ENCODE data around the gene PKHD1.

Gene PKHD1

DNA sequence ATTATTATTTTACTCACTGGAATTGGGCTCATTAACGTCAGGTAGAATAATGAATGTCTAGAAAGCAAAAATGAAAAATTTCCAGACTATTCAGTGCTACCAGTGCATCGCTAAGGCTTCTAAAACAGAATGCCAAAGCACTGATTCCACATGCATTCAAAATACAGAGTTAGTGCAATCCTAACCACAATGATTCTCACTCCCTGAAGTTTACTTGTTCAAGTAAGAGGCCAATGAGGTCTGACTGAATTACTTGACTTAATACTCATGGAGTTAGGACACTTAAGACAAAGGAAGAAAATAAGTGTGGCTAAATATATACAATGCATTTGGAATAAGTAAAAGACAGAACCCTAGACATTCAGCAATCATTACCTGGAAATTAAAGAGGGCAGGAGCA is 220.5 kb downstream of the PKHD1 start:
- ChIA-PET POLR2A (no interaction called here), CTCF (no interaction called here)
- TF ChIP-seq SP1 (IDR thresholded peaks at IDR 0.05) (no peak), L3MBTL2 (conservative IDR thresholded peaks at IDR 0.05) (no peak), FOXM1 (IDR thresholded peaks at IDR 0.05; ENCODE audit: borderline replicate concordance) (no peak), BHLHE40 (IDR thresholded peaks at IDR 0.05; ENCODE audit: borderline replicate concordance) (no peak), LEF1 (IDR thresholded peaks at IDR 0.05; ENCODE audit: borderline replicate concordance) (no peak), CTBP1 (IDR thresholded peaks at IDR 0.05; ENCODE audit: borderline replicate concordance) (no peak), FOXA1 (IDR thresholded peaks at IDR 0.05) (no peak), SUZ12 (IDR thresholded peaks at IDR 0.05) (no peak), TARDBP (IDR thresholded peaks at IDR 0.05) (no peak), ZNF384 (IDR thresholded peaks at IDR 0.05) (no peak), NFRKB (IDR thresholded peaks at IDR 0.05) (no peak)
- TF ChIP-seq, protein P1, sequence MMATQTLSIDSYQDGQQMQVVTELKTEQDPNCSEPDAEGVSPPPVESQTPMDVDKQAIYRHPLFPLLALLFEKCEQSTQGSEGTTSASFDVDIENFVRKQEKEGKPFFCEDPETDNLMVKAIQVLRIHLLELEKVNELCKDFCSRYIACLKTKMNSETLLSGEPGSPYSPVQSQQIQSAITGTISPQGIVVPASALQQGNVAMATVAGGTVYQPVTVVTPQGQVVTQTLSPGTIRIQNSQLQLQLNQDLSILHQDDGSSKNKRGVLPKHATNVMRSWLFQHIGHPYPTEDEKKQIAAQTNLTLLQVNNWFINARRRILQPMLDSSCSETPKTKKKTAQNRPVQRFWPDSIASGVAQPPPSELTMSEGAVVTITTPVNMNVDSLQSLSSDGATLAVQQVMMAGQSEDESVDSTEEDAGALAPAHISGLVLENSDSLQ (IDR thresholded peaks at IDR 0.05): no peak
- DNase-seq (ENCODE audit: extremely low spot score): no peak

- ChIA-PET CTCF (no interaction called here), POLR2A (no interaction called here)
- no peak for TF ChIP-seq SUZ12 (IDR thresholded peaks at IDR 0.05)
- DNase-seq (ENCODE audit: extremely low spot score): no peak
Measured at GRCh38 chr6:51865996-51866395, 221.4 kb downstream of the PKHD1 start.

DNA sequence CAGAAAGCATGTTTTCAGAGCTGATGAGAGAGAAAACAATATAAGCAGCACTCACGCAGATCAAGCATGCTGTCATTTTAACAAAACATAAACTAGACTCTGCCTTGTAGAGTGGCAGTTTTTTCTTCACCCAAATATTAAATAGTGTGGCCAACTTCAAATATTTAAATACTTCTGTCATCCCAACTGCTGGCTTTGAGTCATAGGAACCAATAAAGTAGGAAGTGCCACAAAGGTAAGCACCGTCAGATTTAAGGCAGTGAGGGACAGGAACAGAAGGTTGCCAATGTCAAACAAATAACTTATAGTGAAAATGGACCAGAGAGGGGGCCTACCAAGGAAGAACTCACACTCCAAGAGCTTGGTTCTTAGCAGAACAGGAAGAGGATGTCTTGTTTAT is 222.2 kb downstream of the PKHD1 start:
- ChIA-PET CTCF (interaction anchor here (0.6 kb wide), 1 partner anchor 98 kb away, joined by 3 read pairs; no protein-coding TSS in a partner anchor), POLR2A (no interaction called here)
- TF ChIP-seq SUZ12 (IDR thresholded peaks at IDR 0.05) (no peak), FOXA1 (IDR thresholded peaks at IDR 0.05) (no peak), L3MBTL2 (conservative IDR thresholded peaks at IDR 0.05) (no peak), SP1 (IDR thresholded peaks at IDR 0.05) (no peak), LEF1 (IDR thresholded peaks at IDR 0.05; ENCODE audit: borderline replicate concordance) (no peak), TARDBP (IDR thresholded peaks at IDR 0.05) (no peak), BHLHE40 (IDR thresholded peaks at IDR 0.05; ENCODE audit: borderline replicate concordance) (no peak), NFRKB (IDR thresholded peaks at IDR 0.05) (no peak), ARNT (IDR thresholded peaks at IDR 0.05) (no peak), FOXK2 (IDR thresholded peaks at IDR 0.05) (no peak), FOXM1 (IDR thresholded peaks at IDR 0.05; ENCODE audit: borderline replicate concordance) (no peak)
- no peak for DNase-seq (ENCODE audit: extremely low spot score)

- ChIA-PET POLR2A (no interaction called here), CTCF (no interaction called here)
- TF ChIP-seq L3MBTL2 (conservative IDR thresholded peaks at IDR 0.05) (no peak), NFRKB (IDR thresholded peaks at IDR 0.05) (no peak), CTBP1 (IDR thresholded peaks at IDR 0.05; ENCODE audit: borderline replicate concordance) (no peak), TARDBP (IDR thresholded peaks at IDR 0.05) (no peak), BHLHE40 (IDR thresholded peaks at IDR 0.05; ENCODE audit: borderline replicate concordance) (no peak), LEF1 (IDR thresholded peaks at IDR 0.05; ENCODE audit: borderline replicate concordance) (no peak), ZNF384 (IDR thresholded peaks at IDR 0.05) (no peak), ELF4 (IDR thresholded peaks at IDR 0.05) (no peak), FOXK2 (IDR thresholded peaks at IDR 0.05) (no peak), SUZ12 (IDR thresholded peaks at IDR 0.05) (no peak), FOXA1 (IDR thresholded peaks at IDR 0.05) (no peak), ARNT (IDR thresholded peaks at IDR 0.05) (no peak), FOXM1 (IDR thresholded peaks at IDR 0.05; ENCODE audit: borderline replicate concordance) (no peak)
- TF ChIP-seq, protein P1 (IDR thresholded peaks at IDR 0.05): no peak
- DNase-seq (ENCODE audit: extremely low spot score): no peak
Measured at GRCh38 chr6:51857134-51857533, 230.3 kb downstream of the PKHD1 start.

DNA sequence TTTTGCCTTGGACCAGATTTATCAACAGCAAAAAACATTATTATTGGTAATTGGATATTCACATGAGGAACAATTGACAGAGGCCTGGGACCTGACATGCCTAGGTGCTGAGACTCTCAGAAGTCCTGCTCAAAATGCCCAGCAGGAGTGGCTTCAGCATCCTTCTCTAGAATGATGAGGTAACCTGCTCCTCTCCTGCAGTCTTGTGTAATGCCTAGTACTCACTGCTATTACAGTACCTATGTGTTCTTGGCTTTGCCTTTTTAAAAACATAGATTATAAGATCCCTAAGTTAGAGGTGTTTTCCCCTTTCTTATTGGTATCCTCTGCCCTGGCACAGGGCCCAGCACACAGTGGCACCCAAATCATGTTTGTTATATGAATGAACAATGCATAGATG is 230.9 kb downstream of the PKHD1 start:
- POLR2A ChIA-PET: no interaction called here
- no peak for TF ChIP-seq NFRKB (IDR thresholded peaks at IDR 0.05)
- TF ChIP-seq, protein P1 (IDR thresholded peaks at IDR 0.05): no peak
- no peak for TF ChIP-seq ARNT (IDR thresholded peaks at IDR 0.05)
- TF ChIP-seq LEF1 (IDR thresholded peaks at IDR 0.05; ENCODE audit: borderline replicate concordance): no peak
- TF ChIP-seq HDGF (IDR thresholded peaks at IDR 0.05; ENCODE audit: borderline replicate concordance): no peak
- no peak for TF ChIP-seq ZNF384 (IDR thresholded peaks at IDR 0.05)
- TF ChIP-seq CTBP1 (IDR thresholded peaks at IDR 0.05; ENCODE audit: borderline replicate concordance): no peak
- TF ChIP-seq SUZ12 (IDR thresholded peaks at IDR 0.05): no peak
- TF ChIP-seq FOXM1 (IDR thresholded peaks at IDR 0.05; ENCODE audit: borderline replicate concordance): no peak
- no peak for TF ChIP-seq FOXK2 (IDR thresholded peaks at IDR 0.05)
- TF ChIP-seq BHLHE40 (IDR thresholded peaks at IDR 0.05; ENCODE audit: borderline replicate concordance): no peak
- TF ChIP-seq SP1 (IDR thresholded peaks at IDR 0.05): no peak
- no peak for TF ChIP-seq ELF4 (IDR thresholded peaks at IDR 0.05)
- no peak for TF ChIP-seq TARDBP (IDR thresholded peaks at IDR 0.05)
- TF ChIP-seq L3MBTL2 (conservative IDR thresholded peaks at IDR 0.05): no peak
- no peak for TF ChIP-seq FOXA1 (IDR thresholded peaks at IDR 0.05)
- DNase-seq (ENCODE audit: extremely low spot score): no peak
- CTCF ChIA-PET: no interaction called here

DNA sequence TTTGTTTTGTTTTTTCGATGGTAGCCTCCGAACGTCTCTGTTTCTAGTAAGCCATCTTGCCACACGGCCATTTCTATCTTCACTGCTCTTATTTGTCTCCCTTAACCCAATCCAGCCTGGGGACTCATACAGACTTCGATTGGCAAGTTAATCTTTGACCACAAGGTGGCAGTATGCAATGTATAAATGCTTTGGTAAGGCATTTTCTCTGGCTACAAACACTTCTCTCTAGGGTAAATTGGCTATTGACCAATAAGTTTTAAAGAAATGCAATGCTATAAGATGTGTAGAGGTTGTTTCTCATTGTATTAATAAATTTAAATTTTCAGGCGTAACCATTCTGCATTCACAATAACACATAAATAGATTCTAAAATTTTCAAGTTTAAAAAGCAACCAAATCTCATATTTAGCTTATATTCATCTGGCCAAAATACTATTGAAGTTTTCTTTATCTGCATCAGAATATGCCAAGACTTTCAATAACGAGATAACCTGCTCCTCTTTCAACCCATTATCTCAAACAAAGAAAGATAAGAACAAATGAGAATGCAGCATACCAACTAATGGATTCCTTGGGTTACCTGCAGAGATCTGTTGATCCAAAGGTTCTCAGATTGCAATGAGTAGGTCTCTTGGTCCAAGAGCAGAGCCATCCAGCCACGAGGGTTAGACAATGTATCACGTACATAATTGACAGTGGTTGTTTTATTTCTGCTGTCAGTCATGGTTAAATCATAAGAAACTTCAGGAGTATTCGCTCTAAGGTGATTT is 231.9 kb downstream of the PKHD1 start:
- ChIA-PET POLR2A (no interaction called here), CTCF (interaction anchor here (0.6 to 1.3 kb wide), 4 partner anchors 10 to 109 kb away, joined by 3 to 4 read pairs (median 3); no protein-coding TSS in a partner anchor)
- peak; percentile 44 for DNase-seq (ENCODE audit: extremely low spot score)
- TF ChIP-seq LEF1 (IDR thresholded peaks at IDR 0.05; ENCODE audit: borderline replicate concordance) (no peak), SUZ12 (IDR thresholded peaks at IDR 0.05) (no peak), FOXM1 (IDR thresholded peaks at IDR 0.05; ENCODE audit: borderline replicate concordance) (no peak), ELF4 (IDR thresholded peaks at IDR 0.05) (no peak), HDGF (IDR thresholded peaks at IDR 0.05; ENCODE audit: borderline replicate concordance) (no peak), TARDBP (IDR thresholded peaks at IDR 0.05) (no peak), FOXA1 (IDR thresholded peaks at IDR 0.05) (no peak), NFRKB (IDR thresholded peaks at IDR 0.05) (no peak), ZNF384 (IDR thresholded peaks at IDR 0.05) (no peak)
- TF ChIP-seq, protein P1 (IDR thresholded peaks at IDR 0.05): no peak
